Dermis blood vessel endothelial cell (primary cell): ENCODE results near the gene ETFB. TPM values are rescaled to one million over a fixed set of nuclear protein-coding genes. Genes with fewer than 3 reads are reported as not detected.

Experiments
- total RNA-seq: library from RNA; depleted of rRNA; stranded (reverse); fragments of >200 nt; gene quantifications from 2 replicates; pipeline ENCODE4 v1.2.3, GENCODE V29; 2014

Gene ETFB
- total RNA-seq, 1 donor from 2014 or later = 98.5 TPM

Other genes with a start within 250 kb of the ETFB start
- 0.19 TPM in 1 of 2 replicates, not detected in the other for gene SIGLEC9, start 241.5 kb downstream of the ETFB start, total RNA-seq
- gene SIGLEC7, start 224.1 kb downstream of the ETFB start, total RNA-seq = not detected in 2 replicates
- not detected in 2 replicates for gene CD33, start 141.3 kb downstream of the ETFB start, total RNA-seq
- gene SIGLECL1, start 115.3 kb downstream of the ETFB start, total RNA-seq = not detected in 2 replicates
- gene IGLON5, start 54.7 kb downstream of the ETFB start, total RNA-seq = not detected in 2 replicates
- gene VSIG10L, start 24.2 kb downstream of the ETFB start, total RNA-seq = 0.09 and 0.17 TPM in 2 replicates
- not detected in 2 replicates for gene CLDND2, start 2.6 kb upstream of the ETFB start, total RNA-seq
- gene NKG7, start 6.3 kb upstream of the ETFB start, total RNA-seq = not detected in 2 replicates
- gene LIM2, start 21.6 kb upstream of the ETFB start, total RNA-seq = not detected in 2 replicates
- not detected in 2 replicates for gene C19orf84, start 24.2 kb upstream of the ETFB start, total RNA-seq
- not detected in 2 replicates for gene SIGLEC10, start 51.3 kb upstream of the ETFB start, total RNA-seq
- not detected in 2 replicates for gene SIGLEC8, start 92.1 kb upstream of the ETFB start, total RNA-seq
- gene CEACAM18, start 112.2 kb upstream of the ETFB start, total RNA-seq = not detected in 2 replicates
- not detected in 2 replicates for gene SIGLEC12, start 135.4 kb upstream of the ETFB start, total RNA-seq
- gene SIGLEC6, start 165.3 kb upstream of the ETFB start, total RNA-seq = not detected in 2 replicates
- gene ZNF175, start 204.9 kb upstream of the ETFB start, total RNA-seq = 4.3 and 8.3 TPM in 2 replicates